Retinal pigment epithelial cell (primary cell): Measurements from ENCODE around the gene PTOV1.

Experiments used
- DNase-seq: peaks from one replicate; pipeline ENCODE4 v3.0.0-alpha.2; 2010; ENCODE audit warnings: low read depth
- H3K4me3 ChIP-seq: 2 replicates; pipeline ENCODE4 v1.5.1; 2011; ENCODE audit warnings: mild to moderate bottlenecking, low read length, control low read depth, moderate library complexity
- TF ChIP-seq, protein P1 (sequence below): conservative IDR thresholded peaks from 2 replicates; pipeline ENCODE4 v1.5.1; 2011; ENCODE audit warnings: low read depth, low read length, control low read depth, inconsistent platforms

The PTOV1 gene

DNA sequence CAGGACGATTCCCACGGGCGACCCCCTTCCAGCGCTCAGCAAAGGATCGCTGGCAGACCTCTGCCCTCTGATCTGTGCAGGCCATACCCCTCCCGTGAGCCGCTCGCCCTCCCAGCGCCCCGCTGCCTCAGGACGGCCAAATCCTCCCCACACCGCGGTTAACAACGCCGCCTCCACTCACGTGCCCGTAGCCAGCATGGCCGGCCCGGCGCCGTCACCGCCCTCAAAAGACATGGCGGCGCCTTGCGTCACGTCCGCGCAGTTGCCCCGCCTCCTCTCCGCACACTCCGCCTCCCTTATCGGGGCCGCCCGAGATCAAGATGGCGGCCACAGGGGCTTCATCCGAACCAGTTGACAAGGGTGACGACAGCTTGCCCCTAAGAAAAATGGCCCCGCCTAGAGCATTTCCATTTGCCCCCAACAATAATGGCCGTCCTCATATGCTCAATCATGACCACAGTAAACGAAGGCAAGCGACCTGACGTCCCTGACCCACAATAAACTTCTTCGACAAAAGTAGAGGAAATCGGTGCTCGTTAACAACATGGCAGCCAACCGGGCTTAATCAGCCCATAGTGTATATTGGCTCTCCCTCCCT, 25.6 kb downstream of the PTOV1 start:
- peak overlapping the region; percentile 99 for H3K4me3 ChIP-seq
- peak; percentile 96 for DNase-seq
- TF ChIP-seq, protein P1, sequence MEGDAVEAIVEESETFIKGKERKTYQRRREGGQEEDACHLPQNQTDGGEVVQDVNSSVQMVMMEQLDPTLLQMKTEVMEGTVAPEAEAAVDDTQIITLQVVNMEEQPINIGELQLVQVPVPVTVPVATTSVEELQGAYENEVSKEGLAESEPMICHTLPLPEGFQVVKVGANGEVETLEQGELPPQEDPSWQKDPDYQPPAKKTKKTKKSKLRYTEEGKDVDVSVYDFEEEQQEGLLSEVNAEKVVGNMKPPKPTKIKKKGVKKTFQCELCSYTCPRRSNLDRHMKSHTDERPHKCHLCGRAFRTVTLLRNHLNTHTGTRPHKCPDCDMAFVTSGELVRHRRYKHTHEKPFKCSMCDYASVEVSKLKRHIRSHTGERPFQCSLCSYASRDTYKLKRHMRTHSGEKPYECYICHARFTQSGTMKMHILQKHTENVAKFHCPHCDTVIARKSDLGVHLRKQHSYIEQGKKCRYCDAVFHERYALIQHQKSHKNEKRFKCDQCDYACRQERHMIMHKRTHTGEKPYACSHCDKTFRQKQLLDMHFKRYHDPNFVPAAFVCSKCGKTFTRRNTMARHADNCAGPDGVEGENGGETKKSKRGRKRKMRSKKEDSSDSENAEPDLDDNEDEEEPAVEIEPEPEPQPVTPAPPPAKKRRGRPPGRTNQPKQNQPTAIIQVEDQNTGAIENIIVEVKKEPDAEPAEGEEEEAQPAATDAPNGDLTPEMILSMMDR = no peak

DNA sequence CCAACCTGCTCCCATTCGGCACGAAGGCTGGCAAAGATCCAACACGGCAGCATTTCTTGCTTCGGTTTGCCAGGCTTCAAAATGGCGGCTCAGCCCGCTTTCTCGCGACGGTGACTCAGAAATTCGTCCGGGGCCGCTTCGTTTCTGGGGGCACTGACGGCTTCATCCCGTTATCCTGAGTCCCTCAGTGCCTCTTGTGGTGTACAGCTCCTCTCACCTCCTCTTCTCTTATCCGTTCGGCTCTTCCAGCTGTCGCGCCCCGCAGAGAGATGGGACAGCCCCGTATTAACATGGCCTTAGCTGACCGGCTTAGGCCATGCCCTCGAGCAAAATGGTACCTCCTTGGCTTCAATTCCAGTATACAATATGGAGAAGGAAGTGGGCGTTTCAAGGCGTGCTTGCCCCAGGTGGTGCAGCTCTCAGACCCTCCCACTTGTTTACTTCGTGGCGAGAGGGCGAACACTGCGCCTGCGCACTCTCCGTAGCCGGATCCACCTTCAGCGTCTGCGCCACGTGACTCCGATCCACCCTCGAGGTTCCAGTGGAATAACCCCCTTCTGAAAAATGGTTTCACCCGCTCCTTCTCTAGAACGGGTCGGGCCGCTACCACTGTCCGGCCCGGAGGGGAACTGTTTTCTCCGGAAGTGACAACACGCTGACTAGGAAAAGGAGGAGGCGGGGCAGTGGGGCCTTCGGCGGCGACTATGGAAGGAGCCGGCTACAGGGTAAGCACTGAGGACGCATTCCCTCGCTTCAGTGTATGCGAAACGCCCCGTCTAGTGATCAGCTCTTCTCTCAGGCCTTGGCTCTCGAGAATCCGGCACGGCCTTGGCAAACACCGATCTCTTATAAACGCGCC, 26.3 kb downstream of the PTOV1 start, which contains the start of the genes AKT1S1 and TBC1D17:
TSS of gene AKT1S1 (minus strand) at position 336 of the 859 bp plus-strand sequence. CDS start 4,060 bp downstream, outside the sequence.
TSS of gene TBC1D17 (plus strand) at position 683 of the 859 bp plus-strand sequence. CDS start at position 705, 22 bp downstream.
- TF ChIP-seq, protein P1 = no peak
- peak within 1 kb of the TSS; percentile 99 for H3K4me3 ChIP-seq
- DNase-seq = peak; percentile 100

DNA sequence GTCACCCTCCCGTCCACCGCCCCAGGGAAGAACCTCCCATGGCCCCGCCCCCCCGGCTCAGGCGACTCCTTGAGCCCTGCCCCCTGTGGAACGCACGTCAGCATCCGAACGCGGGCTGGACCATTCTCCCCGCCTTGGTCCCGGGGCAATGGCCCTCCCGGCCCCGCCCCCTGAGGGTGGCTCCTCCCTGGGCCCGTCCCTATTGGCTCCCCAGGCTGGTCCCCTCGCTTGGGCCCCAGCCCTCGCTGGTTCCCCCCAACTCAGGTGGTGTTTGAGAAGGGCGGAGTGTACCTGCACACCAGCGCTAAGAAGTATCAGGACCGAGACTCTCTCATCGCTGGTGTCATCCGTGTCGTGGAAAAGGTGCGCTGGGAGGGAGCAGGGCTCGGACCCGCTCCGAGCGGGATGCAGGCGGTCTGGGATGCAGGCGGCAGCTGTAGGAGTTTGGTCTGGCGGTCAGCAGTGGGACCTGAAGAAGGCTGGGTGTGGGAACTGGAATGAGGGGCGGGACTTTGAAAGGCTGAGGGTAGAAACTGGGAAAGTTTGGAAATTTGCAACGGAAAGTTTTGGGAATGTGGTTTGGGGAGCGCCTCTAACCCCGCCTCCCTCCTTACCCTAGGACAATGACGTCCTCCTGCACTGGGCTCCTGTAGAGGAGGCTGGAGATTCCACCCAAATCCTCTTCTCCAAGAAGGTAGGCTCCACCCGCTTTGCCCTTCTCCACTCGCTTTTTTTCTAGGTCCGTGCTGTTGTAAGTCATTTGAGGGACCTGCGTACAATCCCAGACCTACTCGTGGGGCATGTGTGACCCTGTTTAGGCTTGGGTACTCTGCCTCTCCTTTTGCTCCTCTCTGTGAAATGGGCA, 27.2 kb downstream of the PTOV1 start:
- TF ChIP-seq, protein P1 = no peak
- H3K4me3 ChIP-seq = peak overlapping the region; percentile 99
- DNase-seq = peak; percentile 89

DNA sequence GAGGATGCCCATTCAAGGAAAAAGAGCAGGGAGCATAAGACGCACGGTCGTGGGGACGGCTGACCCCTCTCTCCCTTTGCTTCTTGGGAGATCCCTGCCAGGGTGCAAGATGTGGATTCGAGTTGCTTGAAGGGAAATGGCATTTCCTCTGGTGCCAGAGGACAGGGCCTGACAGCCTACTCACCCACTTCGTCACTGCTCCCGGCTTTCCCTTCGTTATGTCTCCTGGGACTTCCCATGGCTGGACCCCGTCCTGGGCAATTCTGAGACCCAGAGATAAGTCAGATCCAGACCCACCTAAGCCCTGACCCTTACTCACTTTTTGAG, 27.7 kb downstream of the PTOV1 start:
- no peak for DNase-seq
- TF ChIP-seq, protein P1 = no peak
- H3K4me3 ChIP-seq = peak overlapping the region; percentile 99

DNA sequence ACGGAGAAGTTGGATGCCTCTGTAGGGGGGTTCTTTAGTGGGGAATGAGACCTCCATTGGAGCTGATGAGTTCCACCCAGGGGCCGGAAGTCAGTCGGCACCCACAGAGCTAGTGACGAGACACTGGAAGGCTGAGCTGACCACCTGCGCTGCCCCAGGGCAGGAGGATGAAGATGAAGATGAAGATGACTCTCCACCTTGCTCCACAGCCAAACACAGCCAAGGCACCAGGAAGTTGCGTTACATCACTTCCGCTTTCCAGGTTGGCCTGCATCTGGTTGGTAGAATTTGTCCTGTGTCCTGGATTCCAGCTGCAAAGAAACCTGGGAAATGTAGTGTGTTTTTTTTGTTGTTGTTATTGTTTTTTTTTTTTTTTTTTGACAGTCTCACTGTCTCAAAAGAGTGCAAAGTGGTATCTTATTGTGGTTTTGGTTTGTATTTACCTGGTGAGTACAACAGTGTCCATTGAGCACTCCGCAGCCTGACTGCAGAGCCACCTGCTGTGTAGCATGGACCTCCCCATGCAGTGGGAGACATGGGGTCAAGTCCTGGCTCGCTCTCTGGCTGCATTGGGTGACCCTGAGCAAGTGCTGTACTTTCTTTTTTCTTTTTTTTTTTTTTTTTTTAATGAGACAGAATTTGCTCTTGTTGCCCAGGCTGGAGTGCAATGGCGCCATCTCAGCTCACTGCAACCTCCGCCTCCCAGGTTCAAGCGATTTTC, 28.4 kb downstream of the PTOV1 start:
- TF ChIP-seq, protein P1 = no peak
- DNase-seq = no peak
- no peak overlapping the region for H3K4me3 ChIP-seq

DNA sequence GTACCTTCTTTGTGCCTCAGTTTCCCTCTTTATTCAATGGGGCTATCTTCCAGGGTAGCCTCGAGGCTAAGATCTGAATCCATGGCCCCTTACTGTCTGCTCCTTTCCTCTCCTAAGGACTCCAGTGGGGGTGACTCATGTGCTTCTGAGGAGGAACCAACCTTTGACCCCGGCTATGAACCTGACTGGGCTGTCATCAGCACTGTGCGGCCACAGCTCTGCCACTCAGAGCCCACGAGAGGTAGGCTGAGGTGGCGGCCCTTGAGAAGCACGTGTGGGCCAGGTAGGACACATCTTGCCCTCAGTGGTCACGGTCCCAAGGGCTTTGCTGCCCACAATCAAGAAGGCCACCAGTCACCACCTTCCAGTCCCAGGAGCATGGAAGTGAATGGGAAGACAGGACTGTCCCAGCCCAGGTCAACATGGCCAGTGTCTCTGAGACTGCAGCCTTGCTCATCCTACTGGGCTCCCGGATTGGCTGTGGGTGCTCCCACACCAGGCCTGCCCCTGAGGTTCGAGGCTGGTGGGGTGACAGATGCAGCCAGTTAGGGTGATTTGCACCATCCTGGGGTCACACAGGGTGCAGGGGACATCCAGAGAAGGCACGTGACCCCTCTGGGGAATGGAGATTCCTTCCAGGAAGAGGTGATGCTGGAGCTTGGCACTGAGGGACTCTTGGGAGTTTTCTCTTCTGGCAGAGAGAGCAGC, 29.4 kb downstream of the PTOV1 start:
- TF ChIP-seq, protein P1 = no peak
- no peak for DNase-seq
- H3K4me3 ChIP-seq = no peak overlapping the region
